HG03139 (cell line): ENCODE results near the gene CAV2.

Source experiments
- ATAC-seq: cut with Tn5 transposase; IDR thresholded peaks from one replicate; pipeline ENCODE4 v1.9.1; 2021; ENCODE audit not compliant: unreplicated experiment

Gene CAV2

DNA sequence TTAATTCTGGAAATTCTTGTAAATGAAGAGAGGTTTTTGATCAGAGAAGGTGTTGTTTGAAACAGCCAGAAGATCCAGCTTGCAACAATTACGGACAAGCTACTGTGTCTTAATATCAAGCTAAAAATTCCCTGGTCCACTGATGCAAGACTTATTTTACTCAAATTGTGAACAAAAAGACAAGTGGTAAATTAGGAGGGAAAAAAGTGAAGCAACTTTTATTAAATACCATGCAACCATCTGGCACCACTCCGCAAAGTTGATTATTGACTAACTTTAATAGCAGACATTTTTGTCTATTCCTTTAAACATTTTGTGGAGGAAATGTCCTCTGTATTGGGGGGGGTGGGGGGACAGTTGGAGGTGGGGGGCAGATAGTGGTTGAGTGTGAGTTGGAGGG is 5.1 kb upstream of the CAV2 start:
- ATAC-seq: no peak

DNA sequence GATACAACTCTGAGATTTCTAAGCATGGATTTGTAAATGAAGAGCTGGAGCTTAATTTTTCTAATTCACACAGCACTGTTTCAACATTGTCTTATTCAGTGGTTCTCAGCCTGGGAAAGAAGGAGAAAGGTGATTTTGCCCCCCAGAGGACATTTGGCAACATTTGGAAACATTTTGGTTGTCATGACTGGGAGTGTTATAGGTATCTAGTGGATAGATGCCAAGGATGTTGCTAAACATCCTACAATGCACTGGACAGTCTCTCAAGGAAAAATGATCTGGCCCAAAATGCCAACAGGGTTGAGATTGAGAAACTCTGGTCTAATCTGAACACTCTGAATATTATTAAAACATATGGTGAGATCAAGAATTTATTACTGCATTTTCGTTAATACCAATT is 3.8 kb upstream of the CAV2 start:
- ATAC-seq: no peak

DNA sequence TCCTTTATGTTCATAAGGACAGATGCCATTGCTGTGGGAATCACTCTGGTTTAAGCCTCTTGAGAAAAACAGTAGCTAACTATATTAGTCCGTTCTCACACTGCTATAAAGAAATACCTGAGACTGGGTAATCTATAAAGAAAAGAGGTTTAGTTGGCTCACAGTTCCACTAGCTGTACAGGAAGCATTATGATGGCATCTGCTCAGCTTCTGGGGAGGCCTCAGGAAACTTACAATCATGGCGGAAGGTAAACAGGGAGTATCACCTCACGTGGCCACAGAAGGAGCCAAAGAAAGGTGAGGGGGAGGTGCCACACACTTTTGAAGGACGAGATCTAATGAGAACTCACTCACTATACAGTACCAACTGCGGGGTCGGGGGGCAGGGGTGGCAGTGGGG is 2.9 kb upstream of the CAV2 start:
- ATAC-seq: no peak

DNA sequence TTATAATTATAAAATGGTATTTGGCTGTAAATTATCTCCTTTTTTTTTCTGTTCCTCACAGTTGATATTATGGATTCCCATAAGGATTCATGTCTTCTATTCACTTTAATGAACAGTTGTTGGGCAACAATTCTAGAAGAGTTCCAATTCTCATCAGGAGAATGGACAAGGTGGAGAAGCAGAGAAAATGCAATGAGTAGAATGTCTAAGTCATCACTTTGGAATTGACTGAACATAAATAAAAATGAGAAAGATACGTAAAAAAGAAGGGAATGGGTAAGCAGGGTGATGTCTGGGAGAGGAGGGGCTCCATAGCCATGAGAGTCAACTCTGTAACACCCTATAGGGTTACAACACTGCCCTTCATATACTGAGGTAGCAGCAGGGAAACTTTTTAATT is 1.8 kb upstream of the CAV2 start:
- no peak for ATAC-seq

DNA sequence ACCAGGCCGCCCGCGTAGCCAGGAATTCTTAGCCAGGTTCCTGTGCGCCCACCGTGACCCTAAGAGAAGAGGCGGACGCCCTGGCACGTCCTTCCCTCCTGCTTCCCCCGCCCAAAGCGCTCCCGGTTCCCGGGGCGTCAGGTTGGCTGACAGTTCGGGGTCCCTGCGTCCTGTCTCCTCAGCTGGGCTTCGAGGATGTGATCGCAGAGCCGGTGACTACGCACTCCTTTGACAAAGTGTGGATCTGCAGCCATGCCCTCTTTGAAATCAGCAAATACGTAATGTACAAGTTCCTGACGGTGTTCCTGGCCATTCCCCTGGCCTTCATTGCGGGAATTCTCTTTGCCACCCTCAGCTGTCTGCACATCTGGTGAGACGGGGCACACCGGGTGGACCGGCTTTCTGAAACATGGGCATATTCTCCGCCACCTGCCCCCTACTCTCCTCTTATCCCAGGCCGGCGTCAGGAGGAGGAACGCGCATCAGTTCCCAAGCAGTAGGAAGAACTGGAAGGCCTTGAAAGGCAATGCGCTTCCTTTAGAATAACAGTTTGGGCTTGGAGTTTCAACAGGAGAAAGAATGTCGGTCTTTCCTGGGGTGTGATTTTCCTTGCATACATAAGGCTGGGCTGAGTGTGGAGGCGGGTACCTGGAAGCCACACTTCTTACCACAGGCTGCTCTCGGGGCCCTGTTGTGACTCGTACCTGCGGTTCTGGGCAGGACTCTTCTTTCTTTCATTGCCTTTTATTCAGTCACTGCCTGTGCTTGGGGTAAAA is 728 bp downstream of the CAV2 start:
- no peak for ATAC-seq

DNA sequence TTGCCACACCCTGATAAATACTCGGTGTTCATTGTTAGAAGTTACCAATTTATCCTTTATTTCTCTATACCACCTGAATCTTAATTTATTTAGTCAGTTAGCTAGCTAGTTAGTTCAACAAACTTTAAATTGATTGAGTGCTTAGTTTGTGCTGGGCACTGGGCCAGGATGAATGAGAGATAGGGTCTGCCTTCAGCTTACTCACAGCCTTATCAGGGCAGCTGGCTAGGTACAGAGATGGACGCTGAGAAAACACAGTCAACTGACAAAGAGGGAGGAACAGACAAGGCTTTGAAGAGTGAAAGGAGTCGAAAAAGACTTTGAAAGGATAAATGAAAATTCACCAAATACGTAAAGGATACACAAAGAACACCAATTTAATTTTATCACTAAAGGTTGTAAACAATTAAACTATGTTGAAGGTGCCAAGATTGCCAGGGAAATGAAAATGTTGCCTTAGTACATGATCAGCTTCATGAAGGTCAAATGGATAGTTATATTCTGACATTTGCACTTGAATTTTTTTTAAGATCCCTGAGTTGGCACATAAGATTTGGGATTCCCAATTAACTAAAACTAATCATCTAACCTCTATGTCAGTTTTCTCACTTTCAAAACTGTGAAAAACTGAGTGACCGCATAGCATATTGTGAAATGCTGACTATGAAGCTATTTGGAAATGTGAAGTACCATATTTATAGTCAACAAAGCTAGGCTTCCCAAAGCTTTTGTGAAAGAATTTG is 2.1 kb downstream of the CAV2 start:
- ATAC-seq: no peak

DNA sequence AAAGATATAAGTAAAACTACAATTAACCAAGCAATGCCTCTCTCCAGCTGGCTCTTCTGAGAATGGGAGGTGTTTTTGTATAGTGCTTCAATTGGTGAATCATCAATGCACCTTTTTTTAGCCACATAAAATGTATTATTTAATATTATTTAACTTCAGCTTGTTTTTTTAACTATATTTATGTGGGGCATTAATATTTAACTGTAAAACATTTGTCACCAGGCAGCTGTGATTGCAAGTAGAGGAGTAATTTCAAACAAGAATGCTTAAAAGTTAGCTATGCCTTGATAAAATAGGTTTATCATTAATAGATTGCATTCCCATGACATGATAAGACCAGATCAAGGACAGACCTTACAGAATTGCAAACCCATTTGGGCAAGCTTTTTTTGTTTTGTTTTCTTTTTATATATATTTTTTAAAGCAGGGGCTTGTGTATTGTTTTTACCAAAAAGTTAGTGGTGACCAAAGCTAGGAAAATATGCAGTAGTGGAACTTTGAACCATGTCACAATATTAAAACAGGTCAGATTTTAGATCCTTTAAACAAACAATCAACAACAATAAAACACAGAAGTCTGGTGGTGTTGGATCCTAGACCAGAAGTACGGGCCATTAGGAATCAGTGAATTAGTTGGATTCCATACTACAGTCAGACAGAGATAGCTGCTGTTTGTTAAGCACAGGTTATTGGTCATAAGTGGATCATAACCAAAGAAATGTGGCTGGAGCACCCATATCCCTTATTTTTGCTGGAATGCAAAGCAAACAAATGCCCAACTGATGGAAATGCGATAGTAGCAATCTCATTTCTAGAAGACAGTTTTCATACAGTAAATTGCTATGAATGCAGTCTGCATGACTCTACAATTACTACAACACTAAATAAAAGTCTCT is 2.9 kb downstream of the CAV2 start:
- no peak for ATAC-seq

DNA sequence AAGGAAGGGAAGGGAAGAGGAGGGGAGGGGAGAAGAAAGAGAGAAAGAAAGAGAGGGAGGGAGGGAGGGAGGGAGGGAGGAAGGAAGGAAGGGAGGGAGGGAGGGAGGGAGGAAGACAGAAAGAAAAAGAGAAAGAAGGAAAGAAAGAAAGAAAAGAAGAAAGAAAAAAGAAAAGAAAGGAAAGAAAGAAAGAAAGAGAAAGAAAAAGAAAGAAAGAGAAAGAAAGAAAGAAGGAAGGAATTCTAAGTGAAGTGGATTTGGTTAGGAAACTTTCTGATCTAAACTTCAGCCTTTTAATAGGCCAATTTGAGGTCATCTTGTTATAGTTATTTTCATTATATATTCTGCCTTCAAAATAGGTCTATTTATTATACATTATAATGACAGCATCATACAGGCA is 4.3 kb downstream of the CAV2 start:
- ATAC-seq: no peak

DNA sequence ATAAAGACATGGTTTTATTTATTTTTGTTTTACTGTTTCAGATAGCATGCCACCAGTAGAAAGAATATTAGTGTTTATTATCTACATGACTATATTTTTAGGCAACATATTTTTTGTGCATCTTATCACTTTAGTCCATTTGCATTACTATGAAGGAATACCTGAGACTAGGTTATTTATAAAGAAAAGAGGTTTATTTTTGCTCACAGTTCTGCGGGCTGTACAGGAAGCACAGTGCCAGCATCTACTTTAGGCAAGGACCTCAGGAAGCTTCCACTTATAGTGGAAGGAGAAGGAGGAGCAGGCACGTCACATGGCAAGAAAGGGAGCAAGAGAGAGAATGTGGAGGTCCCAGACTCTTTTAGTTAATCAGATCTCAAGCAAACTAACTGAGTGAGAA is 5.7 kb downstream of the CAV2 start:
- ATAC-seq: no peak

DNA sequence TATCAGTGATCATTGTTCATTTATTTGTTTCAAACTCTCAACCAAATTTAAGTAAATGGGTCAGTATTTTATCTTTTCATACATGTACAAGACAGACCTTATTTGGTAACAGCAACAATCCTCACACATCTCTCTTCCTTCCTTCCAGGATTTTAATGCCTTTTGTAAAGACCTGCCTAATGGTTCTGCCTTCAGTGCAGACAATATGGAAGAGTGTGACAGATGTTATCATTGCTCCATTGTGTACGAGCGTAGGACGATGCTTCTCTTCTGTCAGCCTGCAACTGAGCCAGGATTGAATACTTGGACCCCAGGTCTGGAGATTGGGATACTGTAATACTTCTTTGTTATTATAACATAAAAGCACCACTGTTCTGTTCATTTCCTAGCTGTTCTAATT is 6.3 kb downstream of the CAV2 start:
- ATAC-seq: no peak

DNA sequence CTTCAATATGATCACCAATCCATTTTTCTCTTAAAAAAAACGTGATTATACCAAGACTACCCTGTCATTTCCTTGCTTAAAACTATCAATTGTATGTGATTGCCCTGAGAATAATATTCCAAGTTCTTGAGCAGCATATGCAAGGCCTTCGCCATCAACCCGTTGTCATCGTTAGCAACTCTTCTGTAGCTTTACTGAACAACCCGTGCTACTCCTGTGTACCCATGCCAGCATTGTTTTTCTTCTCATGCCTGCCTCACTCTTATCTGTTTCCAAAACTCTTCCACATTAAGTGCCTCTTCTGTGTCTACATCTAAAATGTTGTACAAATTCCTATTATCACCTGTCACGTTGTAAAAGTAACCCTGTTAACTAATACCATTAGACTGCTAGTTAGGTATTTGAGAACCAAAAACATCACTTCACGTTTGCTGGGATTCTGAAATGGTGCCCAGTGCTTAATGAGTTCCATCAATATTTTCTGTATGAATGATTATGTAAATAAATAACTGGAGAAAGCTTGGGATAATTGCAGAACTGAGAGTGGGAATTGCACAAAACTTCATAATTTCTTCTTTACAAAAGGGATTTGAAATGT is 10.5 kb downstream of the CAV2 start:
- no peak for ATAC-seq

DNA sequence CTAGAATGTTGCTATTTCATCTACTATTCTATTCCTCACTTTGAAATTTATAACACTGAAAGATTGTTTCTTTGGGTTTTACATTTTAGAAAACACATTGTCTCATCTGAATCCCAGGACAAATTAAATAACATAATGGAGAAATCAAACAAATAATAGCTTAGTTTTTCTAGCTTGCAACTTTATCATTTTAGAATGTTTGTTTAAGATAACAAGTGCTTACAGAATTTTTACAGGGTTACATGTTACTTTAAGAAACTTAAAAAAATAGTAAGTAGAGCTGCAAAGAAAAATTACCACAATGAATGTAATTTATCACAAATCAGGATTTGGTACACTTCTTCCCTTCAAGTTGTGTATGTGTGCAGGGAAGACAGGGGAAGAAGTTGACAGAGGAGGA is 11.3 kb downstream of the CAV2 start:
- ATAC-seq: no peak

DNA sequence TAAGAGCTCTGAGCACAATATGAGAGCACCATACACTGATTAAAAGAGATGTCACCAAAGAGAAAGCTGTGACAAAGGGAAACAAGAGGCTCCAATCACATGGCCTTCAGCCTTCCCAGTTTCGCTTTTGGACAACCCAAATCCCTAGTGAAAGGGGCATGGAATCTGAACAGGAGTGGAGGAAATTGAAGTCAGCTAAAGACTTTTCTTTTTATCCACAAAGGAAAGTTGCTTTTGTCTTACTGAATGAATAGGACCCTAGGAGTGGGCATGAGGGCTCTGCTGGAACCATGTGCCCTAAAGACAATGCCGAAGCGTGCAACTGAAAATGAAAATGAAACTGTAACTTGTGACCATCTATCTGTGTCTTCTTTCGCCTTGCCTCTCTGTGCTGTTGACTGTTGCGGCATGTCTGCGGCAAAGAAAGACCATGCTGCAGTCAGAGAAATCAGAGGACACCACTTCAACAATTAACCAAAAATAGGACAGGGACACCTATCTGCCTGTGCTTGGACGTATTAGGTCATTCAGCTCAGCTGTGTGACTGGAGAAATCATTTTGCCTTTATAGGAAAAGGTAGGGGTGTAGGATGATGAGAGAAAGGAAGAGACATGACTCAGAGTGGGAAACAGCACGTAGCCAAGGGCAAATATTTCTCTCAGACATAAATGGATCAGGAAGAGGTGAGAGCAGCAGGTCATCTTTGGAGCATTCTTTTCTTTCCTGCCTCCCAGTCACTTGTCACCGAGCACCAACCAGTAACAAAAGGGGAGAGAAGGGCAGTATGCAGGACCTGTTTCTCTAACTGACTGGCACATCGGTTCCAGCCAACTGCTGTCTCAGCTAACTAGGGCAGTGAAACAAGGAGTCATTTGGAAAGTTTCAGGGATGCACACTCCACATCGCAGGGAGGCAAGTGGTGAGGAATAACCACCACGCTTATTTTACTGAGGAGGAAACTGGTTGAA is 12.3 kb downstream of the CAV2 start:
- peak; percentile 98 for ATAC-seq

DNA sequence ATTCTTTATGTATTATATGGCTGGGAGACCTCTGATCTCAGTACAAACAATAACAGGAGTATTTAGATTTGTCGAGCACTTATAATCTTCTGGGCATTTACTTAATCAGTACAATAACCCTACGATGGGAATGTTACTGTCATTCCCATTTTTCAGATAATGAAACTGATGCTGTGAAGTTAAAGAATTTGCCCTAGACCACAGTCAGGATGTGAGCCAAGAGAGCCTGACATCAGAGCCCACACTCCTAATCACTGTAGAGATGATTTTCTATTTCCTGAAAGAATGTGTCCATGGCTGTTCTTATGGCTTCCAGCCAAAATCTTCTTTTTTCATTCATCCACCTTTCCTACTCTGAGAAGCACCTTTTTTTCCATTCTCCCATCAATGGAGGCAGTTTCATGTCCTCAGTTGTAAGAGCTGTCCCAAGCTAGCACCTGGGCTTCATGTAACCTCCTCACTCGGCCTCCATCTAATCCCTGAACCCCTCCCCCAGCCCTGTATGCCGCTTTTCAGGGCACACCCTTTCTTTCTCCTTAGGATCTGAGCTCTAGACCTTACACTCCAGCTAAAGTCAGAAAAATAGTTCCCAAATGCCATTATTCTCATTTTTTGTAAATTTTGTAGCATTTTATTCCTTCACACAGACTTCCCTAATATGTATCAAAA is 13.1 kb downstream of the CAV2 start:
- no peak for ATAC-seq

DNA sequence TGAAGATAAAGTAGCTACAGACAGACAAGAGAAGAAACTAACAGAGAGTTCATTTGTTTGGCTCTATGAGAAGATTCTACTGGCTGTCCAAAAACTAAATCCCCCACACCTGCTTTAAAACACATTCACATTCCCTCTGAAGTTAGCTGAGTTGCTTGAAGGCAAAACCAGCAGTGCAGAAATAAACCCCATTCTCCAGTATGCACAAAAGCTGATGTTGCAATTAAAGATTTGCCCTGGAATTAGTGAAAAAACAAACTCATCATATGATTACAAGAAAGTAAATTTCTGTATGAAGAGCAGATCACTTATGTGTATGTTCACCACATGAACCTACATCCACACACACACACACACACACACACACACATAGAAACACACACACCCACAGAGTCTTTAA is 16.0 kb downstream of the CAV2 start:
- ATAC-seq: no peak

DNA sequence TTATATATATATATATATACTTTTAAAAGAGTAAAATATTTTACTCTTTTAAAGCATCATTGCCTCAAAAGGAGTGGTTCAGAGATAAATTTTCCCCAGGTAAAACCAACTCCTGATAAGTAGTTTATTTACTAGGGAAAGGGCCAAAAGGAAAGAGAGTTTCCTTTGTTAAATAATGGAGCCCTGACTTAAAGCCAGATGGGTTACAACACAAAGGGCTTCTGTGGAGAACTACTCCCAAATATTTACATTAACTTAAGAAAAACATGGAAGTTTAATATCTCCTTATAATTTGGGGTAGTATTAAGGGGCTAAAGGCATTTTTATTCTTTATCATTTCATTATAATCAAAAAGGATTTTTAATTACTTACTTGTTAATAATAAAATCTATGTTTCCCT is 16.8 kb downstream of the CAV2 start:
- ATAC-seq: no peak

DNA sequence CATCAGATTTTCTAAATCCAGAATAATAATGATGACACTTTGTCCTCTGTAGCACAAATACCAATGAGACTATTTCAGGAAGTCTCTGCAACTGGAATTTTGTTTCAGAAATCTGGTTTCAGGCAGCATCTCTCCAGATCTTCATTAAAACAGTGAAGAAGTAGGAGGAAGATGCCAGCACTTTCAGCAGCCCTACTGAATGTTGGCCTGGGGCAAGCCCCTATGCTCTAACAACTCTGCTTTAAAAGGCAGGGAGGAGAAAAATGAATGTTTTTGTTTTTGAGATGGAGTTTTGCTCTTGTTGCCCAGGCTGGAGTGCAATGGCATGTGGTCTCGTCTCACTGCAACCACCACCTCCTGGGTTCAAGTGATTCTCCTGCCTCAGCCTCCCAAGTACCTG is 18.1 kb downstream of the CAV2 start:
- ATAC-seq: no peak

DNA sequence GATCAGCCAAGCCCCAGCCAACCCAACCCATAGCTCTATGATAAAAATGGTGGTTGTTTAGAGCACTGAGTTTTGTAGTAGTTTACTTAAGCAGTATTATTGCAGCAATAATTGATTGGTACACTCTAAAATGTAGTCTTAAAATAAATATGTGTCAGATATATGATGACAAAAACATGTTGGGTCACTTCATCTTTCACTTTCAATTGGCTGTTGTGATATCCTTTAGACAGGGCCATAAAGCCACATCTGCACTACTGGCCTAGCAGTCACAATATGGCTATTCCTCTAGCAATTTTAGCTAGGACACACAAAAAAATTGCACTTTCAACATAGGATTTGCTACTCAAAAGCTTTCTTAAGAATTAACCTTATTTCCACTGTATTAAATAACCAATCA is 19.4 kb downstream of the CAV2 start:
- no peak for ATAC-seq

DNA sequence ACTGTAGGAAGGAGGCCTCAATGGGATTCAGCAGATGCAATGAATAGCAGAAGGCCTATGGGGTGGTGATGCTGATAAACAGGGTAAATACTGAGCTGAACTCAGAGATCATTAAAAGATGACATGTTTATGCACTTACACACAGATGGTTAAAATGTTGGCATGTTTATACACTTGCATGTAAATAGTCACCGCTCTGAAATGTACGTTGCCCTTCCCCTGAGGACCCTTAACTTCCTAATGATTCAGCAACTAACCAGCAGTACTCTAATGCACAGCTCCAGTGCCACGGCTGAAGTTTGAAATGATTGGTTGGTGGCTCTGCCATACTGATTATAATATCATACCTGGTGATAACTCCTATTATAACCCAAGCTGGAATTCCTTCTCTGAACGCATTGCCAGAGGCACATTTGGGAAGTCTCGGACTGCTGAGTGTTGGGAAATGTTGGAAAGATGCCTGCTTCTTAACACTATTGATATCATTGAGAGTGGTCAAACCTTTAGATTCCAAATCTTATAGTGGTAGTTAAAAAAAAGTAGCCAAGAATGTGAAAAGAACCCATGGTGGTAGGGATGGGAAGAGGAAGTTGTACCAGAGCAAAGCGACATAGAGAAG is 21.6 kb downstream of the CAV2 start:
- ATAC-seq: no peak
